Psoas muscle (tissue), 8 donors: ENCODE measurements around the gene SCYGR7. TPM values are rescaled to one million over a fixed set of nuclear protein-coding genes. Genes with fewer than 3 reads are reported as not detected.

Experiments used
- ATAC-seq, 4 donors: fragments of 200-7000 bp; cut with Tn5 transposase; one replicate each; pipeline ENCODE4 v1.9.1; 2020; ENCODE audit warnings: moderate library complexity in 3 of 4, mild to moderate bottlenecking in 2 of 4
- DNase-seq, 2 donors: peaks; one replicate each; pipeline ENCODE4 v3.0.0-alpha.2; 2020
- H3K27ac ChIP-seq: fragments of 200-600 bp; one replicate; pipeline ENCODE4 v1.8.0; 2022
- H3K27me3 ChIP-seq, 3 donors: fragments of 200-600 bp in 1 of 3; one replicate each; pipeline versions ENCODE4 v1.6.1 to v1.8.0; 2013 to 2022; ENCODE audit warnings: low read length in 2 of 3, mild to moderate bottlenecking in 2 of 3, moderate library complexity in 1 of 3; ENCODE audit not compliant: insufficient read depth in 3 of 3
- H3K36me3 ChIP-seq, 2 donors: fragments of 200-600 bp in 1 of 2; one replicate each; pipeline versions ENCODE4 v1.6.1 to v1.8.0; 2013 to 2022; ENCODE audit warnings: low read depth in 1 of 2, mild to moderate bottlenecking in 1 of 2, moderate library complexity in 1 of 2; ENCODE audit not compliant: insufficient read depth in 1 of 2
- H3K4me1 ChIP-seq: fragments of 200-600 bp; one replicate; pipeline ENCODE4 v1.8.0; 2022
- H3K4me3 ChIP-seq: fragments of 200-600 bp; one replicate; pipeline ENCODE4 v1.8.0; 2022; ENCODE audit warnings: mild to moderate bottlenecking
- H3K9me3 ChIP-seq: fragments of 200-600 bp; one replicate; pipeline ENCODE4 v1.8.0; 2022
- CTCF ChIP-seq: fragments of 200-600 bp; IDR thresholded peaks from one replicate; pipeline ENCODE4 v1.8.0; 2022; ENCODE audit warnings: antibody characterized with exemption
- WGBS, 3 donors: extraction: QIAGEN DNeasy Blood & Tissue Kit; methylation state at CpG; one replicate each; pipeline versions ENCODE4 v1.1.6 to v1.1.7; 2013; 5-methylcytosine and 5-hydroxymethylcytosine counted together
- intact Hi-C, 2 donors: fragments of 100-400 bp; cut with DNase I; formaldehyde crosslinking; loops; one replicate each; pipeline versions ENCODE4 v1.11.0 to v1.14.2; 2022
- polyA plus RNA-seq, 3 donors: library from polyadenylated mRNA; stranded (reverse); fragments of 200-250 nt; gene quantifications; one replicate each; pipeline ENCODE4 v1.2.3, GENCODE V29; 2013
- total RNA-seq, 4 donors: library from RNA; stranded (reverse); fragmentation: NEBNext Ultra II Directional in 2 of 4; extraction: Animal tissue kit (Norgen Biotek cat#: 25700) in 2 of 4; gene quantifications; one replicate each; pipeline versions ENCODE4 v1.2.1 to v1.2.4, GENCODE V29; 2021 to 2023
- donor health status: healthy with polysubstance abuse.
- donor health status: DM: no; HTN: no; CAD: no; lungs with moderate emphysema.
- donor health status: Bipolar disorder and iron deficiency.
- donor health status: healthy.
- donor health status: DM: yes; HTN: yes; CAD: no.
- donor health status: DM: no; HTN: no; CAD: no.
- donor health status: DM: no; HTN: no; CAD: no.
- donor health status: DM: yes; HTN: yes; CAD: no.

The SCYGR7 gene
- total and polyA plus RNA-seq, 7 donors = not detected

GRCh38 chr2:227701556-227701955 is 26.6 kb upstream of the SCYGR7 start:
- H3K4me1 ChIP-seq = no peaks in the 10 kb centered on the region
- H3K27ac ChIP-seq = no peak overlapping the region
- no peak for ATAC-seq
- H3K27me3 ChIP-seq = no peaks in the 10 kb centered on the region
- DNase-seq = no peak
- no peak for TF ChIP-seq CTCF
- H3K36me3 ChIP-seq = no peaks in the 10 kb centered on the region
- no peak overlapping the region for H3K4me3 ChIP-seq
- no peaks in the 10 kb centered on the region for H3K9me3 ChIP-seq
- 82 to 88% (median 84%) methylated on average over 3 of the region's 3 CpGs for WGBS, 3 donors
- intact Hi-C loops = no loop called here

- Histone ChIP-seq H3K4me3 (no peak overlapping the region), H3K9me3 (no peaks in the 10 kb centered on the region), H3K36me3 (no peaks in the 10 kb centered on the region), H3K27me3 (no peaks in the 10 kb centered on the region), H3K27ac (no peak overlapping the region), H3K4me1 (no peaks in the 10 kb centered on the region)
- intact Hi-C loops = no loop called here
- no peak for TF ChIP-seq CTCF
- DNase-seq = no peak
- ATAC-seq = no peak
- 22 to 41% (median 28%) methylated on average over 4 of the region's 4 CpGs for WGBS, 3 donors
Observed at GRCh38 chr2:227703280-227703732, 24.8 kb upstream of the SCYGR7 start.

GRCh38 chr2:227703961-227704360 is 24.2 kb upstream of the SCYGR7 start:
- H3K4me3 ChIP-seq = no peak overlapping the region
- WGBS, 3 donors = 69 to 74% (median 70%) methylated on average over 3 of the region's 3 CpGs
- H3K27me3 ChIP-seq = no peaks in the 10 kb centered on the region
- TF ChIP-seq CTCF = no peak
- no peaks in the 10 kb centered on the region for H3K4me1 ChIP-seq
- no peaks in the 10 kb centered on the region for H3K36me3 ChIP-seq
- ATAC-seq (no peak), DNase-seq (no peak)
- no peaks in the 10 kb centered on the region for H3K9me3 ChIP-seq
- intact Hi-C loops = no loop called here
- no peak overlapping the region for H3K27ac ChIP-seq

- no peak for DNase-seq
- Histone ChIP-seq H3K4me1 (no peaks in the 10 kb centered on the region), H3K4me3 (no peak overlapping the region), H3K27me3 (no peaks in the 10 kb centered on the region), H3K36me3 (no peaks in the 10 kb centered on the region), H3K27ac (no peak overlapping the region), H3K9me3 (no peaks in the 10 kb centered on the region)
- TF ChIP-seq CTCF = no peak
- whole genome bisulfite sequencing, 3 donors = 90 to 94% (median 94%) methylated on average over 4 of the region's 4 CpGs
- intact Hi-C loops = no loop called here
- ATAC-seq = no peak
Observed at GRCh38 chr2:227706859-227707258, 21.3 kb upstream of the SCYGR7 start.

- no peaks in the 10 kb centered on the region for H3K4me1 ChIP-seq
- no peak for TF ChIP-seq CTCF
- ATAC-seq (no peak), DNase-seq (no peak)
- H3K9me3 ChIP-seq = no peaks in the 10 kb centered on the region
- 80 to 92% (median 88%) methylated on average over 6 of the region's 6 CpGs for WGBS, 3 donors
- H3K36me3 ChIP-seq = no peaks in the 10 kb centered on the region
- H3K27ac ChIP-seq = no peak overlapping the region
- intact Hi-C loops = no loop called here
- H3K4me3 ChIP-seq = no peak overlapping the region
- H3K27me3 ChIP-seq = no peaks in the 10 kb centered on the region
Observed at GRCh38 chr2:227707390-227707789, 20.7 kb upstream of the SCYGR7 start.
